CD4-positive, alpha-beta T cell treated with Interleukin-21 for 1 hour (primary cell): Measurements from ENCODE around the gene AADACL2.
"Not testable (repeated sequence)": the region's sequence is repeated elsewhere in the genome, so short reads cannot be mapped to it uniquely, and the experiment has no call there.

Experiments
- DNase-seq: peaks from one replicate; pipeline ENCODE4 v3.0.0-alpha.2; 2020

The AADACL2 gene, protein sequence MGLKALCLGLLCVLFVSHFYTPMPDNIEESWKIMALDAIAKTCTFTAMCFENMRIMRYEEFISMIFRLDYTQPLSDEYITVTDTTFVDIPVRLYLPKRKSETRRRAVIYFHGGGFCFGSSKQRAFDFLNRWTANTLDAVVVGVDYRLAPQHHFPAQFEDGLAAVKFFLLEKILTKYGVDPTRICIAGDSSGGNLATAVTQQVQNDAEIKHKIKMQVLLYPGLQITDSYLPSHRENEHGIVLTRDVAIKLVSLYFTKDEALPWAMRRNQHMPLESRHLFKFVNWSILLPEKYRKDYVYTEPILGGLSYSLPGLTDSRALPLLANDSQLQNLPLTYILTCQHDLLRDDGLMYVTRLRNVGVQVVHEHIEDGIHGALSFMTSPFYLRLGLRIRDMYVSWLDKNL

DNA sequence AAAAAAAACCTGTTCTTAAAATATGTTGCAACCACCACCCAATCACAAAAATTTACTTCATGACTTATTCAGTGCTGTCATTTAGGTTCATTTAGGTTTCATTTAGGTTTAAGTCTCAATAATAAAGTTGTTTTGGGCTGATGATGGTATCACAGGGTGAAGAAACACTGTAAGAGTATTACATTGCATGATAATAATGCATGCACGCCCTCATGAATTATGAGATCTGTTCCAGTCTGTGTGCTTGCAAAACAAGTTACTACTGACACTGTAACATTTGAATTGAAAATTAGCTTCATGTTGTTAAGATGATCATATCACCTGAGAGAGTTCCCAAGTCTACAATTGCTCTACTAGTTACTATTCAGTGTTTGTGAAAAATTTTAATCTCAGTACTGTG is at the start of gene AADACL2:
Gene AADACL2, plus strand, starts transcription at position 315 of the 400 bp plus-strand sequence. CDS start 109 bp downstream, outside the sequence.
- no peak for DNase-seq

DNA sequence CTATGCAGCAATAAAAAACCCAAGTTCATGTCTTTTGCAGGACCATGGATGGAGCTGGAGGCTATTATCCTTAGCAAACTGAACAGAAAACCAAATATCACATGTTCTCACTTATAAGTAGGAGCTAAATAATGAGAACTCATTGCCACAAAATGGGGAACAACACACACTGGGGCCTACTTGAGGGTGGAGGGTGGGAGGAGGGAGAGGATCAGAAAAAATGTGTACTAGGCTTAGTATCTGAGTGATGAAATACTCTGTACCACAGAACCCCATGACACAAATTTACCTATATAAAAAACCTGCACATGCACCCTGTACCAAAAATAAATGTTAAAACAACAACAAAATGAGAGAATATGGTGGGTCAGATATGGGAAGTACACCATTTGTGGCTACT is 49.6 kb upstream of the AADACL2 start:
- no peak for DNase-seq

DNA sequence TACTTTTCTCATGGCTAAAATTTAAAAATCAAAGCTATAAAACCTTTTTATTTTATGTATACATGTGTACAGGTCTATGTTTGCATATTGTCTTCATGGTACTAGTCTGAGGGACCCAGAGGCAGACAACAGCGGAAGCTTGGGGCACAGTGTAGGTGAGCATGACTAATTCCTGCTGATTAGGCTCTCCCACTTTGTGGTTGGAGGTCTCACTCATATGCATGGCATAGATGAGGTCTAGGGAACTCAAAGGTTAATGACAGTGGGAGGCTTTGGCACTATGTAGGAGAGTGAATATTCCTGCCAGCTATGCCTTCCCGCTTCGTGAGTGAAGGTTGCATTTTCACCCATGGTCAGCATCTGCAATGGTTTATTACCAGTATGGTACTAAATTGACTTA is 47.5 kb upstream of the AADACL2 start:
- no peak for DNase-seq

DNA sequence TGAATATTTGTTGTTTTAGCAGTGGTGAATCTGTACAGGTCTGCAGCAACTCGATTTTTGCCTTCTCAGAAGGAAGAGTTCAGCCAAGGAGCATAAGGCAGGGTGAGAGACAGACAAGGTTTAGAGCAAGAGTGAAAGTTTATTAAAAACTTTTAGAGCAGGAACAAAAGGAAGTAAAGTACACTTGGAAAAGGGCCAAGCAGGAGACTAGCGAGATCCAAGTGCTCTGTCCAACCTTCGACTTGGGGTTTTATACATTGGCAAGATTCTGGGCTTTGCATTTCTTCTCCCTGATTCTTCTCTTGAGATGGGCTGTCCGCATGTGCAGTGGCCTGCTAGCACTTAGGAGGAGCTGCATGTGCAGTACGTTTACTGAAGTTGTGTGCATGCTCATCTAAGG is 46.7 kb upstream of the AADACL2 start:
- DNase-seq, result no peak

DNA sequence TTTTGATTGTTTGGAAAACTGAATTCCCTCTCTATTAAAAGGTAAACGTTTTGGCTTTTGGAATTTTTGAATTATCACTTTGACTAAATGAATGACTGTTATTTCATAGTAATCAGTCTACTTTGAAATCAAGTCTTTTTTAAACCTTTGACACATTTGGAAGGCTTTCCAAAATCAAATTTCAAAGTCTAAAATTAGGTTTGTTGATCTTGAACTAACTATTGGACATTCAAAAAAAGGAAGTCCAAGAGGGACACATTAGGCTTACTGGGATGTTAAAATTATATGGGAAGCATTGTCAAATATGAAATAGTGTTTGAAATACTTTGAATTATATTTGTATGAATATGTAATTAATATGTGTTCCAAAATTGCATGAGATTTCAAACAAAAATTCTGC is 45.2 kb upstream of the AADACL2 start:
- DNase-seq, result no peak

DNA sequence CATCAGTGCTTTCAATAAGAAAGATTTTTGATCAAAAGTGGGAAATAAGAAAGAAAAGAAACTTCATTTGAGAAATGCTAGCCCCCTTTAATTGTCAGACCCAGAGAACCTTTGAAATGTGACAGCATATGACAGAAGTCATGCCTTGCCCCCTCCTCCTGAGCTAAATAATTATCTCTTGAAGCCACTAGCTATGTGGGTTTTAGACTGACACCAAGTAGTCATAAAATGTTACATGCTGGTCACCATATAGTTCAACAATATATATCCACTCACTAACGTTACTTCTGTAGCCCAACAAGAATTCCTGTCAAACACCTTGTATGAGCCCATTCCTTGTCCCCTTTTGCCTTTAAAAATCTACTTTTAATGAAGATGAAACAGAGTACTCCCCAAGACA is 43.1 kb upstream of the AADACL2 start:
- no peak for DNase-seq

DNA sequence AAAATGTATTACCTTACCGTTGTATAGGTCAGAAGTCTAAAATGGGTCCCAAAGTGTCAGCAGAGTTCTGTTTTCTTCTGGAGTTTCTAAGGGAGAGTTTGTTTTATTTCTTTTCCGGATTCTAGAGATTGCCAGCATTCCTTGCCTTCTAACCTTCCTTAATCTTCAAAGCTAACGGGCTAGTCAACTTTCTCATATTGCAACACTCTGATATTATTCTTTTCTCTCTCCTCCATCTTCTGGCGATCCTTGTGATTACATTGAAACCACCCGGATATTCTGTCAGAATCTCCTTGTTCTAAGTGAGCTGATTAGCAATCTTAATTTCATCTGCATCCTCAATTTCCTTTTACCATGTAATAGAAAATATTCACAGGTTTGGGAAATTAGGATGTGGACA is 36.2 kb upstream of the AADACL2 start:
- DNase-seq, result no peak

DNA sequence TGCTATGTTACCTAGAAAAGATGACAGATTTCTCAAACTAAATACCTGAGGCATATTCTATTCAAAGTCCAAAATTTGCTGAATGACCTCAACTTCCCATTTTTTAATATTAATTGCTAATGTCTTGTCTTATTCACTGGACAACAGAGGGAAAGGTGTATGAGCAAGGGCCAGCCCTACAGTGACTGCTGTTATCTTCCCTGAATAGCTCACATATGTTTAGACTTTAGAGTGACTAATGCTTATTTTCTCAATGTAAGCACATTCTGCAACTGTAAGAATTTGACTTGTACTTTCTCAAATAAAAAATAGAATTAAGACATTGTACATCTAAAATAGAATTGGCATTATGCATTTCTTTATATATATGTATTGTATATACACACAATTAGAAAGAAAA is 26.5 kb upstream of the AADACL2 start:
- no peak for DNase-seq

DNA sequence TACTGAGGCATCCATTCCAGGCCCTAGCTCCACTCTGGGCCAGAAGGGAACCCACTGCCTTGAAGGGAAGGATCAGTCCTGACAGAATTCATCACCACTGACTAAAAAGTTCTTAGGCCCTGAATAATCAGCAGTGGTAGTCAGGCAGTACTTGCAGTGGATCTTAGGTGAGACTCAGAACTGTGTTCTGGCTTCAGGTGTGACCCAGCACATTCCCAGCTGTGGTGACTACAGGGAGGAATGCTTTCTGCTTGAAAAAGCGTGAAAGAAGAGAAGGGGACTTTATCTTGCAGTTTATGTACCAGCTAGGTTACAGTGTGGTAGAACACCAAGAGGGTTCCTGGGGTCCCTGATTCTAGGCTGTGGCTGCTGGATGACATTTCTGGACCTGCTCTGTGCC is 24.9 kb upstream of the AADACL2 start:
- DNase-seq, result no peak

DNA sequence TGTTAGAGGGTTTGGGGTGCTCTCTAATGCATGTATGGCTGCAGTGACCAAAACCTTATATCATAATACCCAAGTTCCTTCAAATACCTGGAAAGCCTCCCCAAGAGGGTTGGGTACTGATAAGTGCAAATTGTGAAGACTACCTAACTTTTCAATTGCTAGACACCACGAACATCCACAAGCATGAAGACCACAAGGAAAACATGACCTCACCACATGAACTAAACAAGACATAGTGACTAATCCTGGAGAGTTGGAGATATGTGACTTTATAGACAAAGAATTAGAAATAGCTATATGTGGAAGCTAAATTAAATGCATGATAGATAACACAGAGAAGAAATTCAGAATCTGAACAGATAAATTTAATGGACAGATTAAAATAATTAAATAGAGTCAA is 23.9 kb upstream of the AADACL2 start:
- no peak for DNase-seq

DNA sequence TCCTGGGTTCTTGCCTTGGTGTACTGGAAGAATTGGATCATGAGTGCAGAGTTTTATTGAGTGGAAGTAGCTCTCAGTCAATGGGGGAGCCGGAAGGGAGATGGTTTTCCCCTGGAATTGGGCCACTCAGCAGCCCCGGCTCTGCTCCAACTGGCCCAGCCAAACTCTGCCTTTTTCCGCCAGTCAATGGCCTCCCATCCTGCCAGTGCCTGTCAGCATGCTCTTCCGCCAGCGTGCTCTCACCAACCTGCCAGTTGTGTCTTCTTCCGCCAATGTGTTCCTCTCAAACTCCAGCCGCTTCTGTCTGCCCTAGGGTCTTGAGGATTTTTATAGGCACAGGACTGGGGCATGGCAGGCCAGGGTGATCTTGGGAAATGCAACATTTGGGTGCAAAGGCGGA is 12.4 kb upstream of the AADACL2 start:
- no peak for DNase-seq

DNA sequence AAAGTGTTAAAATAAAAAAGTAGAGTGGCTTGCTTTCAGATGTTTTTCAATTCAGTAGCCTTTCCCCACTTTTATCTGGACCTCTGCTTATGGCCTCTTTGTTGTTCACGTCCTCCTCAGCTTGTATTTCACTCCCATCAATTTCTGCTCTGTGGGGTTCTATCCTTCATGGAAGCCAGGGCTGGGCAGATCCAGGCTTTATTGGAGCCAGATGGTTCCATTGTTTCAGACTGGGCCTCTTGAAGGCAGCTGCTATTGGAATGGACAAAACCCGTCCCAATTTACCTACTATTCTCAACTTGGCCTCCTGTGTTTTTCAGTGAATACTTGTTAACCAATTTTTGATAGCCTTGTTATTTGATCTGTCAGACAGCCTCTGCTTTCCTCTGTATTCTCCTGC is 10.9 kb upstream of the AADACL2 start:
- no peak for DNase-seq

DNA sequence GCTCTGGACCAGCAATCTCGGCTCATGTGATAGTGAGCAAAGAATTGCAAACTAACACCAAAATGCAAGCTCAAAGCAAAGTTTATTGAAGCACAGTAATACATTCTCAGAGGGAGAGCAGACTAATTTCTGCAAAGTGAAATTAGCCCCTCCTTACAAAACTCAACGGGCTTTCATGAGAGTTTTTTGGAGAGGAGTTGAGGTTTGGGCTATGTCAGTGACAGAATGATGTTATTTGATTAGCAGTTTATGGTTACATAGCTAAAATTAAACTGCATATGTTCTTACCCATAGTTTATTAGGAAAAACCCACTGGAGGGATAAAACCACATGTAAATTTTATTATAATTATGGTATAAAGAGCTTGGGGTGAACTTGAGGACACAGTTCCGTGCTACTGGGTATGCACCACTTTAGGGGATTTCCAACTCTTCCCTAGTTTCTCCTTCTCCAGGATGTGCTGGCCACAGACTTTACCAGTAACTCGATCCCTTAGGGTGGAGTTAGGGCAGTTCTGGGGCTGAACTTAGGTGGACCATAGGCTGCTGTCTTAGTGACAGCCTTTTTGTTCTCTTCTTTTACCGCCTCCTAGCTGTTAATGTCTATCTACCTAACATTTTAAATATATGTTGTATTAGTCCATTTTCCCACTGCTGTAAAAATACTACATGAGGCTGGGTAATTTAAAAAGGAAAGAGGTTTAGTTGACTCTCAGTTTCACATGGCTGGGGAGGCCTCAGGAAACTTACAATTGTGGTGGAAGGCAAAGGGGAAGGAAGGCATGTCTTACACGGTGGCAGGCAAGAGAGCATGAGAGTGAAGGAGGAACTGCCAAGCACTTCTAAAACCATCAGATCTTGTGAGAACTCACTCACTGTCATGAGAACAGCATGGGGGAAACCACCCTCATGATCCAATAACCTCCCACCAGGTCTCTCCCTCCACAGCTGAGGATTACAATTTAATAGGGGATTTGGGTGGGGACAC is 8.9 kb upstream of the AADACL2 start:
- DNase-seq, result no peak

DNA sequence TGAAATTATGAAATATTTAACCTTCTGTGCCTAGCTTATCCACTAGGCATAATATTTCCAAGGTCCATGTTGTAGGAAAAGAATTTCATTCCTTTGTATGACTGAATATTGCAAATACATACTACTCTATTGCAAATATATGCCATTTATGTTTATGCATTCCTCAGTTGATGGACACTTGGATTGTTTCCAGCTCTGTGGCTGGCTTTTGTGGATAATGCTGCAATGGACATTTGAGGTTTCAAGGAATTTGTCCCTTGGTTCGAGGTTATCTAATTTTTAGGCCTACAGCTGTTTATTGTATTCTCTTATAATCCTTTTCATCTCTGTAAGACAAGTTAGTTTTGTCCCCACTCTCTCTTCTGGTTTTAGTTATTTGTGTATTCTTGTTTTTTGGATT is 7.7 kb upstream of the AADACL2 start:
- no peak for DNase-seq

DNA sequence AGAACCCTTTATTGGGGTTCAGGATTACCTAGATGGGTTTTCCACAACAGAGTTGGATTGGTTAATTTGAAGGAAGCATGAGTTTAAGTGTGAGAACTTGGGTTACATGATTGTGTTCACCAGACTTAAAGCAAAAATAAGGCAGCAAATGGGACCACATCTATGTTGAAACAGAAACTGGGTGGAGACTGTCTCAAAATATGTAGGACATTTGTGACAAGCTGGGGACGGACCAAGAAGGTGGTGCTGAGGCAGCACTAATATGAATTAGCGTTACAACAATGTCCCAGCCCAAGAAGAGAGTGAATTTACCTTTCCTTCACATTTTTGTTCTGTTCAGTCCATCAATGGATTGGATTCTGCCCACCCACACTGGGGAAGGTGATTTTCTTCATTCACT is 866 bp upstream of the AADACL2 start:
- no peak for DNase-seq

DNA sequence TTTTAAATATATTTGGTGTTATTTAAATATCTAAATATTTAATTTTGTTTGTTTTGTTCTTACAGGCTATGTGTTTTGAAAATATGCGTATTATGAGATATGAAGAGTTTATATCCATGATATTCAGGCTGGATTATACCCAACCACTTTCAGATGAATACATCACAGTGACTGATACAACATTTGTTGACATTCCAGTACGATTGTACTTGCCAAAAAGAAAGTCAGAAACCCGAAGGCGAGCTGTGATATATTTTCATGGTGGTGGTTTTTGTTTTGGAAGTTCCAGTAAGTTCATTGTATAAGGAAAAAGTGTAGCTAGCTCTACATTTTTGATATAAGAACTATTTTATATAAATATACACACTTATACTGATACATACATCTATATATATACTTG is 6.9 kb downstream of the AADACL2 start:
- no peak for DNase-seq

DNA sequence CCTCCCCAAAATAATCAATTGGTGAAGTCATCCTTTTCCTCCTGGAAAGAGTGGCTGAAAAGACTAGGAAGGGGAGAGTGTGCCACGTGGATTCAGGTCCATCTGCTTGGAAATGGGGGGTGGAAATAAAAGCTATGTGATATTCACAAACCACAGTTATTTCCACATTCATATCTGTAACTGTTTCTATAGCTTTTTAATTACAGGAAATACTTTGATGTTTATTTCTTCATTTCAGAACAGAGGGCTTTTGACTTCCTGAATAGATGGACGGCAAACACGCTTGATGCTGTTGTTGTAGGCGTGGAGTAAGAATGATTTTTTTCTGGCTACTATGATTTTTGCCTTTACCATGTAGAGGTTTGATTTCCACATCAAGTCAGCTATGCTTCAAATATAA is 10.1 kb downstream of the AADACL2 start:
- no peak for DNase-seq

DNA sequence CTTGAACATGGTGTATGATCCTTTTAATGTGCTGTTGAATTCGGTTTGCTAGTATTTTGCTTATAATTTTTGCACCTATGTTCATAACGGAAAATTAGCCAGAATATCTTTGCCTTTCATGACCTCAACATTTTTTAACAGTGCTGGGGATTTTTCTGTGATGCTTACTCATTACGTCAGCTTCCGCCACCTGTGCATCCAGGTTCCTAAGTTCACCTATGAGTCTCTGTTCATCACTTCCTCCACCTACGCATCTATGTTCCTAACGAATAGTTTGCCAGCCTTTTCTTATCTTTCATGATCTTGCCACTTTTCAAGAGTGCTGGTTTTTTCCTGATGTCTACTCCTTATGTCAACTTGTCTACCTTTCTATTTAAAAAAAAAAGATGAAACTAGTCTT is 16.5 kb downstream of the AADACL2 start:
- DNase-seq, result no peak

DNA sequence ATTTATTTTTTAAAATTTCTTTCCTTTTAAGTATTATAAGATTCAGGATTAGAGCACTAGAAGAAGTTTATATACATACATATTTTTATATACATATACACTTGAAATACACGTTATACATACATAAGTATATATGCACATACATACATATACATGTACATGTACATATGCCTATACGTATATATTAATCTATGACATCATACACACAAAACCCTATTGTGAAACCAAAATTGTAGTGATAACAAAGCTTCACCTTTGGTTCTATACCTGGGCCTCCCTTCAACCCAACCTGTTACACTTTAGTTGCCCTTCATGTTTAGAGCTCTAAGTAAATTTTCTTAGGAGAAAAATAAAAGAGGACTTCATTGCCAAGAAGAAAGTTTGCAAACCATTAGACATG is 17.0 kb downstream of the AADACL2 start:
- no peak for DNase-seq

DNA sequence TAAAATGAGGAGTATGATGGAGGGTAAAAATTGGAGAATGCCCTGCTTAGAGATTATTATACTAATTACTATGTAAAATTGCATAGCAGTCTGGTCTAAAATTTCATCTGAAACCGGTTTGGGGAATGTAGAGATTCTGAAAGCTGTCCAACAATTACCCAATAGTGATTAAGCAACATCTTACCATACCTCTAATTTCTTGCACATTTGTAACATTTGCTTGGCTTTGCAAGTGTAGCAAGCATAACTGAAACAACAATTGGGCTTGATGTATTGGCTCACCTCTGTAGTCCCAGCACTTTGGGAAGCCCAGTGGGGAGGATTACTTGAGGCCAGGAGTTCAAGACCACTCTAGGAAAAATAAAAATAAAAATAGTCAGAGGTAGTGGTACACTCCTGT is 17.4 kb downstream of the AADACL2 start:
- DNase-seq, result no peak

DNA sequence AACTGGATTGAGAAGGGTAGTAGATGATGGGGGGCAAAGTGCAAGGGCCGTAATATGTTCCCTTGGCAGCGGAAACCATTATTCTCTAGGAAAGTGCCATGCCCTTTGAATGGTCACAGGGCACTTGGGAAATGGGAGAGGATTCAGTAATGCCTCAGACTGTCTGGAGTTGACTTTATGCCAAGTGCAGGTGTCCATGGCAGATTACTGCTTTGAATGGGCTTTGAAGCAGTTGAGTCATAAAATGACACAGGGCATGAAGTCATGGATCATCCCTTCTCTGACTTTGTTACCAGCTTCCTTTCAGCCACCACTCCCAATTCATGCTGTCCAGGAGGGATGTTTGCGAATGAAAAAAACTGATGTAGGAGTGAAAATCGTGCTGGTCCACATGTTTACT is 20.1 kb downstream of the AADACL2 start:
- no peak for DNase-seq

DNA sequence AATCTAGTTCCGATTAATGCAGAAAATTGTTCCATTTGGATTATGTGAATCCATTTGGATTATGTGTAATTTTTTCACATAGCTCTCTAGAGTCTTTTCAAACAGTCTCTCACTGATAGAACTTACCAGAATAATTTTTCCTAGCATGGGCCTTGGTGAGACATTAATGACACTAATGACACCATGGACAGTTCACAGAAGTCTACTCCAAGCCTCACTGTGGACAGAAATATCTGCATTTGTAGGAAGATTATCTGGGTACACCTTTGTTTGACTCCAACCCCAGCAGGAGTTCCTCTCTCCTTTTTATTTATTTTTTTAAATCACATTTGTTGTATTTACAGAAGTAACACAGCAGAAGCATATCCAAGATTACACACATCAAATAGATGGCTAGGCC is 27.9 kb downstream of the AADACL2 start:
- DNase-seq, result no peak

DNA sequence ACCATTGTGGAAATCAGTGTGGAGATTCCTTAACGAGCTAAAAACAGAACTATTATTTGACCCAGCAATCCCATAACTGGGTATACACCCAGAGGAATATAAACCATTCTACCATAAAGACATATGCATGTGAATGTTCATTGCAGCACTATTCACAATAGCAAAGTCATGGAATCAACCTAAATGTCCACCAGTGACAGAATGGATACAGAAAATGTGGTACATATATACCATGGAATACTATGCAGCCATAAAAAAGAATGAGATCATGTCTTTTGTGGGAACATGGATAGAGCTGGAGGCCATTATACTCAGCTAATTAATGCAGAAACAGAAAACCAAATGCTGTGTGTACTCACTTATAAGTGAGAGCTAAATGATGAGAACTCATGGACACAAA is 31.0 kb downstream of the AADACL2 start:
- not testable (repeated sequence) for DNase-seq

DNA sequence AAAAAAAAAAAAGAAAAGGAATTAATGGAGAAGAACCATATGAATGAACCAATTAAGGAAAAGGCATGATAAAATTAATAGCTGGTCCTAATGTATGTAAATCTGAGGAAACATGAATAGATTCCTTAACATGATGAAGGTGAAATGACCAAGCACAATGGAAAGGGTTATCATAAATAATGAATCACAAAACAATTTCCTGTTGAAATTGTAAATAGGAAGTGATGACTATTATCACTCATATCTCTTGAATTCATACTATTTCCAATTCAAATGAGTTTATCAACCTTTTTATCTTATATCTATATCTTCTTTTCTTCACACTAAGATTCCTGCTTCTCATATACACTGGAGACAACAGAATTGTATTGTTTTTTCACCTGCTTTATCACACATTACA is 32.0 kb downstream of the AADACL2 start:
- no peak for DNase-seq
